HEK293 (cell line): Measurements from ENCODE around the gene GID8.

ENCODE experiments used
- ZBTB6 ChIP-seq: fragments of 450-650 bp; formaldehyde crosslinking; IDR thresholded peaks from 2 replicates; pipeline ENCODE4 v1.5.1; 2017; ENCODE audit warnings: missing biosample characterization, missing genetic modification characterization
- ZNF76 ChIP-seq: fragments of 450-650 bp; formaldehyde crosslinking; IDR thresholded peaks from 2 replicates; pipeline ENCODE4; 2016; ENCODE audit warnings: low read depth, missing biosample characterization, missing genetic modification characterization, borderline replicate concordance
- ZNF837 ChIP-seq: fragments of 450-650 bp; formaldehyde crosslinking; IDR thresholded peaks from 2 replicates; pipeline ENCODE4 v1.5.1; 2016; ENCODE audit warnings: missing biosample characterization, missing genetic modification characterization
- TF ChIP-seq, protein P1 (sequence below): fragments of 450-650 bp; formaldehyde crosslinking; IDR thresholded peaks from 2 replicates; pipeline ENCODE4 v1.5.1; 2016; ENCODE audit warnings: missing biosample characterization, missing genetic modification characterization

DNA sequence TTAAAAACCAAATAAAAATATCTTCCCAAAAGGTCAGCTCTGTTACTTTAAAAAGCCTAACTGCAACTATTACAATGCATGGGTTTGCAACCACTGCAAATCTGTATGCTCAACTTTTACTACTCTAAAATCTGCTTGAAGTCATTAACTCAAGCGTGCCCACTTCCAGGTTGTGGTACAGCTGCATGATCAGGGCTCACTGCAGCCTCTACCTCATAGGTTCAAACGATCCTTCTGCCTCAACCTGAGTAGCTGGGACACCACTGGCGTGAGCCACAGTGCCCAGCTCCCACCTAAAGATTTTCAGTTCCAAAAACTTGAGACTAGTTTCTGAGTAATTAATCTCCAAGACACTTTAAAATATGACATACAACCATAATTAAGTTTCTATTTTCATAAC, 19.8 kb upstream of the GID8 start:
- TF ChIP-seq, protein P1, sequence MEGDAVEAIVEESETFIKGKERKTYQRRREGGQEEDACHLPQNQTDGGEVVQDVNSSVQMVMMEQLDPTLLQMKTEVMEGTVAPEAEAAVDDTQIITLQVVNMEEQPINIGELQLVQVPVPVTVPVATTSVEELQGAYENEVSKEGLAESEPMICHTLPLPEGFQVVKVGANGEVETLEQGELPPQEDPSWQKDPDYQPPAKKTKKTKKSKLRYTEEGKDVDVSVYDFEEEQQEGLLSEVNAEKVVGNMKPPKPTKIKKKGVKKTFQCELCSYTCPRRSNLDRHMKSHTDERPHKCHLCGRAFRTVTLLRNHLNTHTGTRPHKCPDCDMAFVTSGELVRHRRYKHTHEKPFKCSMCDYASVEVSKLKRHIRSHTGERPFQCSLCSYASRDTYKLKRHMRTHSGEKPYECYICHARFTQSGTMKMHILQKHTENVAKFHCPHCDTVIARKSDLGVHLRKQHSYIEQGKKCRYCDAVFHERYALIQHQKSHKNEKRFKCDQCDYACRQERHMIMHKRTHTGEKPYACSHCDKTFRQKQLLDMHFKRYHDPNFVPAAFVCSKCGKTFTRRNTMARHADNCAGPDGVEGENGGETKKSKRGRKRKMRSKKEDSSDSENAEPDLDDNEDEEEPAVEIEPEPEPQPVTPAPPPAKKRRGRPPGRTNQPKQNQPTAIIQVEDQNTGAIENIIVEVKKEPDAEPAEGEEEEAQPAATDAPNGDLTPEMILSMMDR (tag by site-specific recombination): no peak
- TF ChIP-seq ZBTB6 (no peak), ZNF76 (no peak), ZNF837 (no peak)
